CD4-positive, alpha-beta T cell treated with Interleukin-2 at 100 ng/mL for 4 hours (primary cell): Measurements from ENCODE around the gene FAF1.
"Not testable (repeated sequence)": the region's sequence is repeated elsewhere in the genome, so short reads cannot be mapped to it uniquely, and the experiment has no call there.

Experiments used
- DNase-seq: peaks from one replicate; pipeline ENCODE4 v3.0.0-alpha.2; 2020; ENCODE audit warnings: low spot score

Gene FAF1

DNA sequence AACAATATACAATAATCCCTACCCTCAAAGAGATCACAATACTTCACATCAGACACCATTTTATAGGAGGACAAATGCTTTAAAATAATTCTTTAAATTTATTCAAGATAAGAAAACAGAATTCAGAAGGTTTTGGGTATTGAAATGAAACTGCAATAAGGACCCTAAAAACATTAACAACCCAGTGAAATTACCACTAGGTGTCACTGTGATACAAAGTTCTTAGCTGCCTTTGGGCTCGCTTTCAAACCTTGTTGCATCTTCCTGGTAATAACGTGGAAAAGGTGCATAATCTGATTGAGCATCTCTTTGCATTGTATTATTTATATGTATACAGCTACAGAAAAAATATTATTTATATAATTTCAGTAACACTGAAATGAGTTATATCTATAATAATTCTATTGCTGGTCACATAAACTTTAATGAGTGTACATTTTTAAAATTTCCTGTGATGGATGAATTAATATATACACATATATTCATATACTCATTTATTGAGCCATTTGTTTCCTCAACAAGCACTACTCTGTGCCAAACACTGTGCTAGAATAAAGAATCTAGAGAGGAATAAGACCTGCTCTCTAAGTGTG, 185.2 kb downstream of the FAF1 start:
- DNase-seq = peak; percentile 49

DNA sequence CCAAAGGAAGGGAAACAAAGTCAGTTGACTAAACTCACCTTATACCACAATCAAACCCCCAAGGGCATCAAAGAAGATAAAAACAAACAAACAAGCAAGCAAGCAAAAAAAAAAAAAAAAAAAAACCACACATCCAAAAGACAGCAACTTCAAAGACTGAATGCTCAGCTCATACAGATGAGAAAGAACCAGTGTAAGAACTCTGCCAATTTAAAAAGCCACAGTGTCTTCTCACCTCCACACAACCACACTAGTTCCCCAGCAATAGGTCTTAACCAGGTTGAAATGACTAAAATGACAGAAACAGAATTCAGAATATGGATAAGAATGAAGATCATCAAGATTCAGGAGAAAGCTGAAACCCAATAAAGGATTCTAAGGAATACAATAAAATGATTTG, 193.4 kb downstream of the FAF1 start:
- DNase-seq = no peak

DNA sequence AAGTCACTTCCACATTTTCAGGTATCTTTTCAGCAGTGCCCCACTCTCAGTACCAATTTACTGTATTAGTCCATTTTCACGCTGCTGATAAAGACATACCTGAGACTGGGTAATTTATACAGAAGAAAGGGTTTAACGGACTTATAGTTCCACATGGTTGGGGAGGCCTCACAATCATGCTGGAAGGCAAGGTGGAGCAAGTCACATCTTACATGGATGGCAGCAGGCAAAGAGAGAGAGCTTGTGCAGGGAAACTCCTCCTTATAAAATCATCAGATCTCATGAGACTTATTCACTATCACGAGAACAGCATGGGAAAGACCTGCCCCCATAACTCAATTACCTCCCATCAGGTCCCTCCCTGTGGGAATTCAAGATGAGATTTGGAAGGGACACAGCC, 203.5 kb downstream of the FAF1 start:
- DNase-seq = not testable (repeated sequence)

DNA sequence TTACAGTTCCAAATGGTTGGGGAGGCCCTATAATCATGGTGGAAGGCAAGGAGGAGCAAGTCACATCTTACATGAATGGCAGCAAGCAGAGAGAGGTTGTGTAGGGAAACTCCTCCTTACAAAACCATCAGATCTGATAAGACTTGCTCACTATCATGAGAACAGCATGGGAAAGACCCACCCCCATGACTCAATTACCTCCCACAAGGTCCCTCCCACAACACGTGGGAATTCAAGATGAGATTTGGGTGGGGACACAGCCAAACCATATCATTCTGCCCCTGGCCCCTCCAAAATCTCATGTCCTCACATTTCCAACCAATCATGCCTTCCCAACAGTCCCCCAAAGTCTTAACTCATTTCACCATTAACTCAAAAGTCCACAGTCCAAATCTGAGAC, 205.3 kb downstream of the FAF1 start:
- not testable (repeated sequence) for DNase-seq

DNA sequence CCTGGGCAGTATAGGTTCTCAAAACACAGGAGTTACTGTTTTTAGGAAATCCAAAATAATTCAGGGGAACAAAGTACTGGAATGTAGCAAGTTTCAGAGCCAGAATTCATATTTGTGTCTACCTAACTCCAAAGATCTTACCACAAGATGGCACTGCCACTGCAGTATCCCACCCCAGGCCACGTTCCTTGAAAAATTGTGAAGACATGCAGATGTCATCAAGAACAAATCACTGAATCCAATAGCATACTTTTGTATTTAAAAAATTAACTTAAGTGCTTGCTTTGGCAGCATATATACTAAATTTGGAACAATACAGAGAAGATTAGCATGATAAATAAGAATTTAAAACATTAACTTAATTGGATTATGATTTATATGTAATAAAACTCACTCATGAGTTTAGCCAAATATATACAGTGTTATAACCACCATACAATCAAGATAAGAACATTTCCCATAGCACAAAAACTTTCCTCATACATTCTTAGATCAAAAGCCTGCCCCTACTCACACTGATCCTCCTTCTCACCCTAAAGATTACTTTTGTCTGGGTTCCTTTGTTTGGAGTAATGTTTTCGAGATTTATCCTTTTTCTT, 209.9 kb downstream of the FAF1 start:
- DNase-seq = no peak

DNA sequence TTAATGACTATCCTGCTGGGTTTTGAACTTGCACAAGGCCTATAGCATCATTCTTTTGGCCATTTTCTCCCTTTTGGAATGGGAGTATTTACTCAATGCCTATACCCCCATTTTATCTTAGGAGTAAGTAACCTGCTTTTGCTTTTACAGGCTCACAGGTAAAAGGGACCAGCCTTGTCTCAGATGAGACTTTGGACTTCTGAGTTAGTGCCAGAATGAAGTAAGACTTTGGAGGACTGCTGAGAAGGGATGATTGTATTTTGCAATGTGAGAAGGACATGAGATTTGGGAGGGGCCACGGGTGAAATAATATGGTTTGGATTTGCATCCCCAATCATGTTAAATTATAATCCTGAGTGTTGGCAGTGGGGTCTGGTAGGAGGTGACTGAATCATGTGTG, 212.7 kb downstream of the FAF1 start:
- DNase-seq = no peak

DNA sequence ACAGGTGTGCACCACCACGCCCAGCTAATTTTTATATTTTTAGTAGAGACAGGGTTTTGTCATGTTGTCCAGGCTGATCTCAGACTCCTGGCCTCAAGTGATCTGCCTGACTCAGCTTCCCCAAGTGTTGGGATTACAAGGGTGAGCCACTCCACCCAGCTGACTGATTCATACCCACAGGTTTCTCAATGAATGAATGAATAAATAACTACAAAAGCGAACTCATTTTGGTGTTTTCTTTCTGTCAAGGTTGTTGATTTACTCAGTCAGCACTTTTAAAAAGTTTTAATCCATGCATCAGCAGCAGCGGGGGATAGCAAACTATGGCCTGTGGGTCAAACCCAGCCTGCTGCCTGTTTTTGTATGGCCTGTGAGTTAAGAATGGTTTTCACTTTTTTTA, 217.5 kb downstream of the FAF1 start:
- no peak for DNase-seq

DNA sequence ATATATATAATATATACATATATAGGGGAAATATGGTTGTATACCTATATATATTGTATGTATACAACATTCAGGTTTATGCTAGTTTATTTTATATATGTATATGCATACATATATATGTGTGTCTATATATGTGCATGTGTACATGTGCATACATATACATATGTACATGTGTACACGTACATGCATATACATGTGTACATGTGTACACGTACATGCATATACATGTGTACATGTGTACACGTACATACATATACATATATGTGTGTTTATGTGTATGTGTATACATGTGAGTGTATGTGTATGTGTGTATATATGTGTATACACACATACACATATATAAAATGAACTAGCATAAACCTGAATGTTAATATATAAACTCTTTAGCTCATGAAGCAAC, 220.9 kb downstream of the FAF1 start:
- DNase-seq = no peak

DNA sequence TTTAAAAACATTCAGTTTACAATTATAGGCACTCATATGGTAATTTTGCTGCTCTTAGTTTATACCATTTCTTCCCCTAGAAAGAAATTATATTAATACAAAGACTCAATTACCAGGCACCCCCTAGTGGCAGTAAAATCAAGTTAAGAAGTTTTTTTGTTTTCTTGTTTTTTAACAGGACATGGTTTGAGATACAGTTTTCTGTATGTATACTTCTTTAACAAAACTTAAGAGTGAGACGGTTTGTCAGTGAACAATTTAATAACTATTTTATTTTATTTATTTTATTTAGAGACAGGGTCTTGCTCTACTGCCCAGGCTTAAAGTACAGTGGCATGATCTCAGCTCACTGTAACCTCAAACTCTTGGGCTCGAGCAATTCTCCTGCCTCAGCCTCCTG, 224.6 kb downstream of the FAF1 start:
- DNase-seq = peak; percentile 6

DNA sequence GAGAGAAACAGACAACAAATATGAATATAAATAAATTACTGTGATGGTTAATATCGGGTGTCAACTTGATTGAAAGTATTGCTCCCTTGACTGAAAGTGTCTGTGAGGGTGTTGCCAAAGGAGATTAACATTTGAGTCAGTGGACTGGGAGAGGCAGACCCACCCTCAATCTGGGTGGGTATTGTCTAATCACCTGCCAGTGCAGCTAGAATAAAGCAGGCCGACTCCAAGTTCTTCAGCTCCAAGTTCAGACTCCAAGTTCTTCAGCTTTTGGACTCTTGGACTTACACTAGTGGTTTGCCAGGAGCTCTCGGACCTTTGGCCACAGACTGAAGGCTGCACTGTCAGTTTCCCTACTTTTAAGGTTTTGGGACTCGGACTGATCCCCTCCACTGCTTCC, 232.5 kb downstream of the FAF1 start:
- not testable (repeated sequence) for DNase-seq

DNA sequence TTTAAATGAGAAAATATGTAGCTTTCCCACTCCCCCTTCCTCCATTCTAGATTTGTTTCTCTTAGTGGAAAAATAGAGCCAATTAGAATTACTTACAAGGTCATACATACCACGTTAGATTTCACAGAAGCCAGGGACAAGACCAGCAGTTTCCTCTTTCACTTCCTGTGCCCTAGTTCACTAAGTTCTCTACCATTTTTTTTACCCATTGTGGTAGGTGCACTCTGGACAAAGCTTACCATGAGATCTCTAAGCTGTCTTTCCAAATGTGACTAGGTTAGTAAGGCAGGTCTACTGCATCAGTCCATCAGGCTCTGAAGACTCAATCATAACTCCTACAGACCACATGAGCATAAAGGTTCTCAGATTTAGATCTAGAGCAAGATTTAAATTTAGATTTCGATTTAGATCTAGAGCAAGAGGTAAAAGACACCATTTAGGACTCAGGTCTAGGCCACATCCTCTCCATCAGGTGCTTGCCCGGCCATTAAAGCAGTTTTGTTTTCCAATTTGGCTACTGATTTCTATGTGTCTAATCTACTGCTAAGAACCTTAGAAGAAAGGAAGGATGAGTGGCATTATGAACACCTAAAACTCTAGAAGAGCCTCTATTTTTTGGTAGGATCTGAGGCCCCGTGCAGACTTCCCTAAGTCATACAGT, 235.3 kb downstream of the FAF1 start:
- peak; percentile 8 for DNase-seq

DNA sequence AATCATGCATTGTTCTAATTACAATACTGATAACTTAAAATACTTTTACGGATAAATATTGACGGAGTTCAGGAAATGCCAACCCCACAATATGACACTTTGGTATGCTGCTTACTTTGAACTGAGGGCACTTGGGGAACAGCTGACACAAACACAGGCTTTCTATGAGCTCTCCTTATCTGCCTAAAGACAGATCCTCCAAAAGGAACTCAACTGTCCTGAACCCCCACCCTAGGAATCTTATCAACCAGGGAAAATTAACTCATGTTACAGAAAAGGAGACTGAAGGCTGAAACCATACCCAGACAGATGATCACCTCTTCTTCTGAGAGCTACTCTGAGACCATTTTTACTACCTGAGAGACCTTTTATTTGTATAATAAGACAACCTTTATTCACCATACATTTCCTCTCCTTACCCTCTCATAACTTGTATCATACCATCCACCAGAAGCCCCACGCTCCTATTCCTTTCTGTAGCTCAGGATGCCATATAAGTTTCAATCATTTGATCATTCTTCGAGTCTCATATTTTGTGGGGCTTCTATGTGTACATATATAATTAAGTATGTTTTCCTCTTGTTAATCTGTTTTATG, 239.5 kb downstream of the FAF1 start:
- DNase-seq = no peak

DNA sequence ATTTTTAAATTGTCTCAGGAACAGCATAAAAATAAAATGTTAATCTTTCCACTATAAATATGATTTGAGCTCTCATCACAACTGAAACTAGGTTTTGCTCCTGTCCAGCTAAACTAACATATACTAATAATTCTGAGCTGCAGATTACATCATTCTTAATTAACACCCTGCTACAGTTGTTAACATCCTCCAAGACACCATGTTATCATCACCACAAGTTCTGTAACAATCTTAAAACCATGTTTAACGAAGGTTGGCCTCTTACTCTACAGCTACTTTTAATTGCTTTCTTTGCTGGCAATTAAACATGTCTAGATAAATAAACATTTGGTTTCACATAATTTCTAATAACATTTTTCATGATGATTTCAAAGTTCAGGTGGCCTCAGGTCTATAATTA, 240.9 kb downstream of the FAF1 start:
- DNase-seq = no peak

DNA sequence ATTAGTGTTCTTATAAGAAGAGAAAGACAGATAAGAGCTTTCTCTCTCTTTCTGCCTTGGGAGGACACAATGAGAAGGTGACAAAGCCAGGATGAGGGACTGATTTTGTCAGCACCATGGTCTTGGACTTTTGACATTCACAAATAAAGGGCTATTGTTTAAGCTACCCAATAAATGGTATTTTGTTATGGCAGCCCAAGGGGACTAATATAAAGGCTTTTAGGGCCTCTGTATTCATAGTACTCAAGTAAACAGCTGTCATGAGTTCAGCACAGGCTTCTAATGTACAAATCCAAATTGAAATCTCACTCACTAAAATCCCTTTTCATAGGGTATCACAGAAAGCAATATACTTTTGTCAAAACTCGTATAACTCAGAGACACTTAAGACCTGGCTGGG, 242.7 kb downstream of the FAF1 start:
- no peak for DNase-seq

DNA sequence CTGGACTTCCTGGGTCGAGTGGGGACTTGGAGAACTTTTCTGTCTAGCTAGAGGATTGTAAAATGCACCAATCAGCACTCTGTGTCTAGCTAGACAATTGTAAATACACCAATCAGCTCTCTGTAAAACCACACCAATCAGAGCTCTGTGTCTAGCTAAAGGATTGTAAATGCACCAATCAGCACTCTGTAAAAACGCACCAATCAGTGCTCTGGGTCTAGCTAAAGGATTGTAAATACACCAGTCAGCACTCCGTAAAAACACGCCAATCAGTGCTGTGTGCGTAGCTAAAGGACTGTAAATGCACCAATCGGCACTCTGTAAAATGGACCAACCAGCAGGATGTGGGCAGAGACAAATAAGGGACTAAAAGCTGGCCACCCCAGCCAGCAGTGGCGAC, 243.6 kb downstream of the FAF1 start:
- not testable (repeated sequence) for DNase-seq

DNA sequence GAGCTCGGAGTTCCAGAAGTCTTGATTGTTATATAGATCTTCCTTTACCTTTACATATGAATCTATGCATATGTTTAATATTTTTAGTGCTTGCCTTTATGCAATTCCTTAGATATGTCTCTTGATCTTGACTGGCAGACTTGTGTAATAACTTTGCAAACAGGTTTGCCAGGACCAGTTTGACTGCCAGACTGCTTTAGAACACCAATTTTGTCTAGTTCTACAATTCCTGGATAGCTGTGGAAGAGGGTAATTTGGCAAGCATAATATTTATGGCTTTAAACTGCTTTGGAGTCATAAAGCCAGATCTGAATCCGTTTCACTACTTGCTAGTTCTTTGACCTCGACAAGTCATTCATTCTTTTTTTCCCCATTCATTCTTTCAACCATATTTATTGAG, 250.0 kb downstream of the FAF1 start:
- DNase-seq = no peak

DNA sequence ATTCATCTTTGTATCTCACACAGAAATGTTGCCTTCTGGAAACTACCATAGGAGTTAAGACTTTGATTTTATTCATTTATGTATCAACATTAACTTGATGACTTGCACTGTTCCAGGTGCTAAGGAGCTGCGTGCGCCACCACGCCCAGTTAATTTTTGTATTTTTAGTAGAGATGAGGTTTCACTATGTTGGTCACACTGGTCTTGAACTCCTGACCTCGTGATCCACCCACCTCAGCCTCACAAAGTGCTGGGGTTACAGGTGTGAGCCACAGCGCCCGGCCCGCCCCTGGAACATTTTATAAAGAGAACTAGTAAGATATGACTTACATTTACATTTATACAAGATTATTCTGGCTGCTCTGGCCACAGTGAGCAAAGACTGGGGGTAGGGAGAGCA, 252.2 kb downstream of the FAF1 start:
- no peak for DNase-seq

DNA sequence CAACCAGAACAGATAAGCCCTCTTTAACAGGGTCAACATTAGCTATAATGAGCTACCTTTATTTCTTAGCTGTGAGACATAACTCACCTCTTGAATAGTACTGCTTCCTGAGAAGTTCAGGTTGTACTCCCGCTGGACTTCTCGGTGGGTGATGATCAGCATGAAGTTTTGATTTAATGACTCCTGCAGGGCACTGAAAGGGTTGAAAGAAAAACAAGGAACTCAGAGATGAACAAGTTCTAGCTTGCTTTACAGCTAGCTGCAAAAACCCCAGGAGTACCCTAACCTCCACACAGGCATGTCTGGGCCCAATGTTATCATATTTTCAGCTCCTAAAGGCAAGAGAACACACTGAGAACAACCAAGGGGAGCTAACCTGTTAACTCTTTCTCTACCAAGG, 254.4 kb downstream of the FAF1 start:
- DNase-seq = no peak

DNA sequence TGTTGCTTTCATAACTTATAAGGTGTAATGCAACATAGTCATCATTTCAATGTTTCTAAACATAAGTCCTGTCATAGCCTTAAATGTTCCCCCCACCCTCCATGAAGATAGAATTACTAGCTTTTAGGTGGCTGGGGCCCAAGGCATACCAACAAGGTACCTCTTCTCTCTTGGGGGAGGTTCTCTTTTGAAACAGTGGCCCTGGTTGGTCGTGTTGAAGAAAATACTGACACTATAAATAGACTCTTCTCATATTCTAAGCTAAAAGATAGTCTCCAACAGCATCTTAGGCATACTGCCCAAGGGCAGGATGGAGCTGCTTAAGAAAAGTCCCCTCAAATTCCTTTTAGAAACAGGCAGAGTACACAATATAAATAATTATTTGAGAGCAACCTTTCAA, 255.0 kb downstream of the FAF1 start:
- no peak for DNase-seq

DNA sequence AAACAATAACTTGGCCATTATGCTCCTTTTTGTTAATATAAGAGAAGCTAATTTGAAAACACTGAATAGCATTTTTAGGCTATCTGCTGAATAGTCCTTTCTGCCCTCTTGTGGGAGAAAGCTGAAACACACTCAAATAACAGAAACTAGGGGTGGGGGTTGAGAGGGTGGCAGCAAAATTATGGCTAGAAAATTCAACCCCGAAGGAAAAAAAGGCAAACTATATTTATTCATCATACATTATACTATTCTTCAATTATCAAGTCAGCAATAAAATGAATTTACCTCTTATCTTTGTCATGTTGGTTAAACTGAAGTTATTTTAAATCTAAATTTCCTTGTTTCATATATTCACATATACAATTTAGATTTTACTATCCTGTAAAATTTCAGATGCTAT, 255.9 kb downstream of the FAF1 start:
- peak; percentile 31 for DNase-seq

DNA sequence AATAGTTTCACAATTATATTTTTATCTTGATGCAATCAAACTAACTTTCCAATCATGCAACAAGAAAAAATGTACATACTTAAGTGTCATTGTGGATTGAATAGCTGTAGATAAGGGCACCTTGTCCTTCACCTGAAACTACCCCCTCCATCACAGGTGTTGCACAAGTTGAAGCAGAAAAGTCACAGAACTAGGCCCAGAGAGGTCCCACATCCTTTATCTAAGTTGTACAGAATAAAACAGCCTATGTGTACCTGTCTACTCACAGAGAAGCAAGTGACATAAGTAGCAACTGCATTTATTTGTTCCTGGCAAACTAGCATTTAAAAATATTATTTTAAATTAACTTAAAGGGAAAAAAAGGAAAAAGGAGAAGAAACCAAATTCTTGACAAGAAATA, 256.8 kb downstream of the FAF1 start:
- no peak for DNase-seq

DNA sequence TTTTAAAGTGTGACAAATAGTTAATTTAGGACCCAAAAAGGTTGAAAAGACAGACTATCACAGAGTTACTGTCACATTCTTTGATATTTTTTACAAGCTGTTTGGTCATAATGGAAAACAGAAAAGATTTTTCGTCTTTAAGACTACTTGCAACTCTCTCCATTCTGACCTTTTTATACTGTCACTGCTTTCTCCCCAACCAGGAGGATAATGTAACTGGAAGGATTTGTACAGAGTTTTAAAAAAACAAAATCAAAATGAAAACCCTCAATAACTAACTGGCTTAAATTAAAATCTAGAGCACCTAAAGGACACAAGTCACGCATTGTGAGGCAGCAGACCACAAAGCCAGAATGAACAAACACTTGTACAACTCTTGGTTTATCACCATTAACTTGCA, 257.7 kb downstream of the FAF1 start:
- DNase-seq = no peak

DNA sequence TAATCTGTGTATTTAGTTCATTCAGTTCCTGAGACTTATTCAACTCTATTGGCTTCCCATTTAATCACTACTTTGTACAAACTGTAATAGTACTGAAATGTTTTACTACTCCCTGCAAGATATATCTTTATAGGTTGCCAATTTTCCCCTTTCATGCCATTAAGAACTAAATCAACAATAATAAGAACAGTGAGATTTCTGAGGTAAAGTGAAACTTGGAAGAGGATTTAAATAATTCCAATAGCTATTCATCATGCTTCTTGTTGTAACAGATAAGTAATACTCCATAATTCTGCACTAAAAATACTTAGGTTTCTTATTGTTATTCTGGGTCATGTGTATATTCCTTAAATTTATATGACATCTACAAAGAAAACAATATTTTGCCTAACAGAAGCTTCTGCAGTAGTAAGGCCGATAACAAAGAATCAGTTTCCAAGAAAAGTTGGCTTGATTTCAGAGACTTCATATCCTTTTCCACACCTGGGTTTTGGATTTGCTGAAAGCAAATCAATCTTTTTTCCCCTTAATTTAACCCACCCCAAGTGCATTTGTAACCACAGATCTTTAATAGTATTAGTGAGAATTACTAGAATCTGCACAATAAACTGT, 258.3 kb downstream of the FAF1 start:
- DNase-seq = no peak
